ENCODE data around the gene SORBS1.

DNA sequence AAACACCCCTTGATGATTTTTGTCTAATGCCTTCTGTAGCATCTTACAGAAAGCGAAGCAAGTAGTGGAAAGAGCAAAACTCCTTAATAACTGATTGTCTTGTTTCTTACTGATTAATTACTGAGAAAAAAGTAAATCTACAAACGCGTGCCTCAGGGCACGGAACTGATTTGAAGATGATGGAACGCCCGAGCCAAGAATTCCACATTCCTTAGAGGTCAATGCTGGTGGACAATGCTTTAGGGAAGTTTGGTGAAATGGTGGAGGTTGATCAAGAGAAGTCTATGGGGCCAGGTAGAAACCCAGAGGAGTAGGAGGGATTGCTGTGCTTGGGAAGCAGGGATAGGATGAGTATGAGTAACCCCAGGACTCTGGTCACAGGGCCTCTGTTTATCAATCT is 5.0 kb upstream of the SORBS1 start:
- TF ChIP-seq GATA2 (IDR thresholded peaks at IDR 0.05; ENCODE audit: low read depth, low read length) (no peak), GATA3 (IDR thresholded peaks at IDR 0.05; ENCODE audit: low read depth, low read length) (no peak)

Data from SH-SY5Y (cell line).